Measurements from ENCODE around the gene RABGAP1L. TPM values are rescaled to one million over a fixed set of nuclear protein-coding genes. Genes with fewer than 3 reads are reported as not detected.
A peak's percentile ranks its signal among the peaks of the same experiment; 100 is the strongest.

Gene RABGAP1L
- total and polyA plus RNA-seq, 10 donors, result 30.3 to 125 (median 77.7) TPM

GRCh38 chr1:174931214-174931613 is 771.9 kb downstream of the RABGAP1L start:
- TF ChIP-seq CTCF (IDR thresholded peaks at IDR 0.05 in 8 of 11, conservative IDR thresholded peaks at IDR 0.05 in 3 of 11) (no peak), POLR2AphosphoS5 (IDR thresholded peaks at IDR 0.05) (no peak), POLR2A (IDR thresholded peaks at IDR 0.05) (no peak)

GRCh38 chr1:174932587-174932986 is 773.3 kb downstream of the RABGAP1L start:
- H3K9me3 ChIP-seq, result no peaks in the 10 kb centered on the region
- H3K4me1 ChIP-seq, result no peaks in the 10 kb centered on the region
- no peaks in the 10 kb centered on the region for H3K36me3 ChIP-seq
- no peak for DNase-seq
- H3K27me3 ChIP-seq (replicated peaks in 1 of 7), result no peaks in the 10 kb centered on the region
- no peak overlapping the region for H3K27ac ChIP-seq
- intact Hi-C loops (cut with DNase I; ENCODE audit: low total_unique reads), result no loop called here
- WGBS, 5 donors, result 70 to 99% (median 99%) methylated on average over 2 of the region's 2 CpGs
- no peak for TF ChIP-seq POLR2A (IDR thresholded peaks at IDR 0.05)
- no peak for TF ChIP-seq CTCF (IDR thresholded peaks at IDR 0.05 in 8 of 11, conservative IDR thresholded peaks at IDR 0.05 in 3 of 11)
- no peak for TF ChIP-seq POLR2AphosphoS5 (IDR thresholded peaks at IDR 0.05)
- H3K4me3 ChIP-seq, result no peak overlapping the region

More at GRCh38 chr1:174931214-174931613, 771.9 kb downstream of the RABGAP1L start:
- H3K27ac ChIP-seq, result no peak overlapping the region
- WGBS, 5 donors, result 74 to 91% (median 84%) methylated on average over 1 of the region's 1 CpG
- no peaks in the 10 kb centered on the region for H3K4me1 ChIP-seq
- no peaks in the 10 kb centered on the region for H3K36me3 ChIP-seq
- no peak overlapping the region for H3K4me3 ChIP-seq
- DNase-seq, result no peak
- no peaks in the 10 kb centered on the region for H3K27me3 ChIP-seq (replicated peaks in 1 of 7)
- H3K9me3 ChIP-seq, result no peaks in the 10 kb centered on the region
- intact Hi-C loops (cut with DNase I; ENCODE audit: low total_unique reads), result no loop called here

GRCh38 chr1:174935961-174936727 is 776.8 kb downstream of the RABGAP1L start:
- Histone ChIP-seq H3K27me3 (replicated peaks in 1 of 7) (no peaks in the 10 kb centered on the region), H3K4me3 (no peak overlapping the region), H3K27ac (no peak overlapping the region), H3K4me1 (peaks cover 0 to 26% (median 7%) of the 10 kb centered on the region in 6 donors), H3K9me3 (no peaks in the 10 kb centered on the region), H3K36me3 (no peaks in the 10 kb centered on the region)
- WGBS, 5 donors, result 93 to 96% (median 95%) methylated on average over 3 of the region's 3 CpGs
- intact Hi-C loops (cut with DNase I; ENCODE audit: low total_unique reads), result no loop called here
- no peak for DNase-seq
- TF ChIP-seq POLR2A (IDR thresholded peaks at IDR 0.05), result no peak

GRCh38 chr1:174938281-174939007 is 779.1 kb downstream of the RABGAP1L start:
- 13 to 29% (median 19%) methylated on average over 6 of the region's 6 CpGs for WGBS, 5 donors
- Histone ChIP-seq H3K27me3 (replicated peaks in 1 of 7) (no peaks in the 10 kb centered on the region), H3K4me3 (peak overlapping the region in 2 of 8 donors; percentile 0 to 36), H3K27ac (peak overlapping the region in 6 of 8 donors; percentile 5 to 69 (median 54)), H3K4me1 (peaks cover 0 to 43% (median 18%) of the 10 kb centered on the region in 6 donors), H3K36me3 (no peaks in the 10 kb centered on the region), H3K9me3 (no peaks in the 10 kb centered on the region)
- no peak for DNase-seq
- intact Hi-C loops (cut with DNase I; ENCODE audit: low total_unique reads), result no loop called here
- no peak for TF ChIP-seq CTCF (IDR thresholded peaks at IDR 0.05 in 8 of 11, conservative IDR thresholded peaks at IDR 0.05 in 3 of 11)
- TF ChIP-seq POLR2A (IDR thresholded peaks at IDR 0.05), result no peak
- TF ChIP-seq POLR2AphosphoS5 (IDR thresholded peaks at IDR 0.05), result no peak

All from spleen (tissue), 11 donors.